ENCODE measurements around the gene MEIOSIN. TPM values are rescaled to one million over a fixed set of nuclear protein-coding genes. Genes with fewer than 3 reads are reported as not detected.
A peak's percentile ranks its signal among the peaks of the same experiment; 100 is the strongest.

The MEIOSIN gene
- total RNA-seq, 1 donor from 2014 or later, result not detected

GRCh38 chr19:45782162-45782691 is 49.0 kb downstream of the MEIOSIN start, which contains the start of gene DMPK:
TSS of gene DMPK (minus strand) at chr19:45782490. CDS start at chr19:45782352, 138 bp downstream.
- peak within 1 kb of the TSS; percentile 95 for H3K27ac Mint-ChIP-seq (ENCODE audit: unreplicated experiment)
- peaks cover 26% of the 10 kb centered on the region for H3K36me3 Mint-ChIP-seq (ENCODE audit: unreplicated experiment)
- peak within 1 kb of the TSS; percentile 65 for H3K4me3 Mint-ChIP-seq (ENCODE audit: unreplicated experiment)
- no peak for DNase-seq (ENCODE audit: extremely low spot score, unreplicated experiment)
- H3K4me1 Mint-ChIP-seq (ENCODE audit: unreplicated experiment), result peaks cover 35% of the 10 kb centered on the region
- TF ChIP-seq CTCF (IDR thresholded peaks at IDR 0.05), result no peak
- no peaks in the 10 kb centered on the region for H3K27me3 Mint-ChIP-seq (ENCODE audit: unreplicated experiment)
- H3K9me3 Mint-ChIP-seq (ENCODE audit: unreplicated experiment), result no peaks in the 10 kb centered on the region

GRCh38 chr19:45782820-45783785 is 49.9 kb downstream of the MEIOSIN start:
- H3K9me3 Mint-ChIP-seq (ENCODE audit: unreplicated experiment), result no peaks in the 10 kb centered on the region
- H3K4me3 Mint-ChIP-seq (ENCODE audit: unreplicated experiment), result peak overlapping the region; percentile 60
- peak overlapping the region; percentile 95 for H3K27ac Mint-ChIP-seq (ENCODE audit: unreplicated experiment)
- no peaks in the 10 kb centered on the region for H3K27me3 Mint-ChIP-seq (ENCODE audit: unreplicated experiment)
- DNase-seq (ENCODE audit: extremely low spot score, unreplicated experiment), result no peak
- H3K36me3 Mint-ChIP-seq (ENCODE audit: unreplicated experiment), result peaks cover 26% of the 10 kb centered on the region
- no peak for TF ChIP-seq CTCF (IDR thresholded peaks at IDR 0.05)
- H3K4me1 Mint-ChIP-seq (ENCODE audit: unreplicated experiment), result peaks cover 35% of the 10 kb centered on the region

- peak overlapping the region; percentile 95 for H3K27ac Mint-ChIP-seq (ENCODE audit: unreplicated experiment)
- no peaks in the 10 kb centered on the region for H3K9me3 Mint-ChIP-seq (ENCODE audit: unreplicated experiment)
- peak overlapping the region; percentile 60 for H3K4me3 Mint-ChIP-seq (ENCODE audit: unreplicated experiment)
- DNase-seq (ENCODE audit: extremely low spot score, unreplicated experiment), result no peak
- peaks cover 35% of the 10 kb centered on the region for H3K4me1 Mint-ChIP-seq (ENCODE audit: unreplicated experiment)
- no peaks in the 10 kb centered on the region for H3K27me3 Mint-ChIP-seq (ENCODE audit: unreplicated experiment)
- H3K36me3 Mint-ChIP-seq (ENCODE audit: unreplicated experiment), result peaks cover 22% of the 10 kb centered on the region
- no peak for TF ChIP-seq CTCF (IDR thresholded peaks at IDR 0.05)
Measured at GRCh38 chr19:45784096-45784495, 50.9 kb downstream of the MEIOSIN start.

GRCh38 chr19:45785097-45785496 is 51.9 kb downstream of the MEIOSIN start:
- H3K4me1 Mint-ChIP-seq (ENCODE audit: unreplicated experiment), result peaks cover 35% of the 10 kb centered on the region
- no peak for DNase-seq (ENCODE audit: extremely low spot score, unreplicated experiment)
- H3K9me3 Mint-ChIP-seq (ENCODE audit: unreplicated experiment), result no peaks in the 10 kb centered on the region
- peak overlapping the region; percentile 80 for H3K27ac Mint-ChIP-seq (ENCODE audit: unreplicated experiment)
- H3K36me3 Mint-ChIP-seq (ENCODE audit: unreplicated experiment), result peaks cover 22% of the 10 kb centered on the region
- no peak for TF ChIP-seq CTCF (IDR thresholded peaks at IDR 0.05)
- H3K4me3 Mint-ChIP-seq (ENCODE audit: unreplicated experiment), result no peak overlapping the region
- no peaks in the 10 kb centered on the region for H3K27me3 Mint-ChIP-seq (ENCODE audit: unreplicated experiment)
